LHCN-M2 (cell line): ENCODE results near the gene ZNF761. TPM values are rescaled to one million over a fixed set of nuclear protein-coding genes. Genes with fewer than 3 reads are reported as not detected.

ENCODE experiments used
- total RNA-seq: library from RNA; depleted of rRNA; stranded (reverse); fragments of >200 nt; gene quantifications from 2 replicates; pipeline ENCODE4 v1.2.3, GENCODE V29; 2014; rRNA removed

Gene ZNF761
- total RNA-seq, 1 experiment from 2014 or later: 11.8 TPM

Other genes with a start within 250 kb of the ZNF761 start
- 0.11 TPM in 1 of 2 replicates, not detected in the other for gene ZNF665, start 238.6 kb upstream of the ZNF761 start, total RNA-seq
- gene ZNF677, start 177.1 kb upstream of the ZNF761 start, total RNA-seq: 4.2 and 6.7 TPM in 2 replicates
- gene VN1R2, start 173.7 kb upstream of the ZNF761 start, total RNA-seq: not detected in 2 replicates
- gene VN1R4, start 164.3 kb upstream of the ZNF761 start, total RNA-seq: not detected in 2 replicates
- 8.5 and 9.8 TPM in 2 replicates for gene ZNF845, start 98.2 kb upstream of the ZNF761 start, total RNA-seq
- gene ZNF525, start 66.3 kb upstream of the ZNF761 start, total RNA-seq: 7.3 and 8.3 TPM in 2 replicates
- 11.3 and 15.8 TPM in 2 replicates for gene ZNF765, start 36.8 kb upstream of the ZNF761 start, total RNA-seq
- gene ZNF813, start 35.7 kb downstream of the ZNF761 start, total RNA-seq: 3.5 and 5.7 TPM in 2 replicates
- gene ZNF331, start 106.2 kb downstream of the ZNF761 start, total RNA-seq: 12.6 and 16.1 TPM in 2 replicates
- not detected in 2 replicates for gene DPRX, start 200.0 kb downstream of the ZNF761 start, total RNA-seq